Midbrain (tissue), 1 donor: ENCODE results near the gene TM4SF20.

Experiments
- DNase-seq: peaks from one replicate; lab custom pipeline; 2025; lab: John Stamatoyannopoulos, UW

TM4SF20 gene

DNA sequence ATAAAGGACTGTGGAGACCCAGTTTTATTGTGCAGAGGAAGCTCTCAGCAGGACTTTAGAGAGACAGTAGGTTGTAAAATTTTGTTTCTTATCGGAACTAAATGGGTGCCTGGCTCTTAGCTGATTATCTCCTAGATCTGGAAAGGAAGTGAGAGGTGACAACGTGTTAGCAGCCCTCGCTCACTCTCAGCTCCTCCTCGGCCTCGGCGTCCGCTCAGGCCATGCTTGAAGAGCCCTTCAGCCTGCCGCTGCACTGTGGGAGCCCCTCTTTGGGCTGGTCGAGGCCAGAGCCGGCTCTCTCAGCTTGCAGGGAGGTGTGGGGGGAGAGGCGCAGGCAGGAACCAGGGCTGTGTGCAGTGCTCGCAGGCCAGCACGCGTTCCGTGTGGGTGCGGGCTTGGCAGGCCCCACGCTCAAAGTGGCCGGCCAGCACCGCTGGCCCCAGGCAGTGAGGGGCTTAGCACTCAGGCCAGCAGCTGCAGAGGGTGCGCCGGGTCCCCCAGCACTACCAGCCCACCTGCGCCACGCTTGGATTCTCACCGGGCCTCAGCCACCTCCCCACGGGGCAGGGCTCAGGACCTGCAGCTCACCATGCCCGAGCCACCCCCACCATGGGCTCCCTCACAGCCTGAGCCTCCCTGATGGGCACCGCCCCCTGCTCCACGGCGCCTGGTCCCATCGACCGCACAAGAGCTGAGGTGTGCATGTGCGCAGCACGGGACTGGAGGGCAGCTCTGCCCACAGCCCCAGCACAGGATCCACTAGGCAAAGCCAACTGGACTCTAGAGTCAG is 58.6 kb downstream of the TM4SF20 start:
- DNase-seq, result no peak

- DNase-seq, result no peak
These were observed 61.3 kb downstream of the TM4SF20 start for GRCh38 chr2:227317834-227318233.

GRCh38 chr2:227313310-227313709 is 65.8 kb downstream of the TM4SF20 start:
- no peak for DNase-seq

DNA sequence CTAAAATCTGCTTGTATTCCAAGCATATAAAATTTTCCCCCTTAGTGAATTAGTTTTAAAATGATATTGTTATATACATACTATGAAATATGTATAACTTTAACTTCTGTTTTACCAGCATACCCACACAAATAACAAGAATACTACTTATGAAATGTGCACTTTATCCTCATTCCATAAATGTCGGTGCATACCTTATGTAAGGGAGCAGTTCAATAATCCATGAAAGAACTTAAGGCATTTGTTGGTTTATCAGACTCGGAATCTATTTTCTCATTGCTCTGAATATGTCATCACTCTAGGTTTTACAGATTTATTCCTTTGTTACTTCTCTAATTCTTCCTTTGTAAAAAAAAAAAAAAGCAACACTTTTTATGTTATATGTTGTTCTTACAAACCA is 66.5 kb downstream of the TM4SF20 start:
- DNase-seq, result no peak
